Stimulated activated naive CD8-positive, alpha-beta T cell treated with anti-CD3 and anti-CD28 coated beads, Interleukin-15, amount 100 ng/mL, for 72 hours (primary cell): ENCODE results near the gene SLC5A3.

Experiments
- ATAC-seq: fragments of 150-1000 bp; cut with Tn5 transposase; 2 replicates; pipeline ENCODE4 v1.10.0; 2021; ENCODE audit warnings: mild to moderate bottlenecking, moderate library complexity
- DNase-seq, 2 donors: peaks; one replicate each; pipeline ENCODE4 v3.0.0; 2021 to 2022
- H3K27ac Mint-ChIP-seq, 2 donors: one replicate each; pipeline ENCODE4 v1.8.0; 2022; ENCODE audit warnings: mild to moderate bottlenecking in 2 of 2, mixed read lengths in 2 of 2, moderate library complexity in 2 of 2
- H3K27me3 Mint-ChIP-seq: one replicate; pipeline ENCODE4 v1.8.0; 2022; ENCODE audit warnings: mixed read lengths
- H3K4me1 Mint-ChIP-seq: one replicate; pipeline ENCODE4 v1.8.0; 2022; ENCODE audit warnings: mild to moderate bottlenecking, mixed read lengths
- H3K4me3 Mint-ChIP-seq, 2 donors: one replicate each; pipeline ENCODE4 v1.8.0; 2022; ENCODE audit warnings: mild to moderate bottlenecking in 2 of 2, mixed read lengths in 2 of 2, moderate library complexity in 1 of 2
- H3K9me3 Mint-ChIP-seq, 2 donors: one replicate each; pipeline ENCODE4 v1.8.0; 2022; ENCODE audit warnings: mixed read lengths in 2 of 2

The SLC5A3 gene

DNA sequence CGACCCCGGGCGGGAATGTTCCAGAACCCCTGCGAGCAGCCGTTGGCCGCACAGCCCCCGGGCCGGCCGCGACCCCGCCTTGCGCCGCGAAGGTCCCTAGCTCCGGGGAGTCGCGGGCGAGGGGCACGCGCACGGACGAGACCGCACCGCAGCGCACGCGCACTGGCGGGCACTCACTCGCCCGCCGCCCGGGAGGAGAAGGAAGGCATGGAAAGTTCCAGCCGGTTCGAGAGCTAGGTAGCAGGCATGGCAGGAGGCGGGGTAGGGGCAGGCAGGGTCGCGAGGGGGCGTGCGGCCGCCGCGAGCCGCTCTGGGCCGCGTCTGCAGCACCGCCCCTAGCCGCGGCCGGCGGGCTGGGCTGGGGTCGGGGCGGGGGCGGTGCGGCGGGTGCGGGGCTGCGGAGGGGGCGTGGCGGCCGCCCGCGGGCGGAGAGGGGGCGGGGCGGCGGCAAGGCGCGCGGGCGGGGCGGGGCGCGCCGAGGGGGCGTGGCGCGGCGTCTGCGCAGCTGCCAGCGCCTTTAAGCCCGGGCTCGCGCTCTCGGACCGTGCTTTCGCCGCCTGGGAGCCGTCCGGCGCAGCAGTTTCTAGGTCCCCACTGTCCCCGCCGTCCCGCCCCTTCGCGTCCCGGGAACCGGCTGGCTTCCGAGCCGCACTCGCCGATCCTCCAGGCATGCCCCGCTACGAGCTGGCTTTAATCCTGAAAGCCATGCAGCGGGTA is at the start of gene SLC5A3, which contains the start of gene MRPS6:
Gene SLC5A3, plus strand, starts transcription at position 547 of the 717 bp plus-strand sequence. CDS start 21,621 bp downstream, outside the sequence.
Gene MRPS6, plus strand, starts transcription at position 547 of the 717 bp plus-strand sequence. Its CDS starts 123 bp downstream, at position 670.
- H3K9me3 Mint-ChIP-seq: no peaks in the 10 kb centered on the region
- H3K27ac Mint-ChIP-seq: peak within 1 kb of the TSS; percentile 94 to 95
- no peaks in the 10 kb centered on the region for H3K27me3 Mint-ChIP-seq
- peak; percentile 82 for ATAC-seq
- DNase-seq: peak; percentile 73 to 75
- peak within 1 kb of the TSS; percentile 92 for H3K4me3 Mint-ChIP-seq
- peaks cover 51% of the 10 kb centered on the region for H3K4me1 Mint-ChIP-seq

GRCh38 chr21:34023691-34024373 is 49.5 kb upstream of the SLC5A3 start:
- H3K27me3 Mint-ChIP-seq: no peaks in the 10 kb centered on the region
- H3K9me3 Mint-ChIP-seq: no peaks in the 10 kb centered on the region
- H3K4me1 Mint-ChIP-seq: peaks cover 16% of the 10 kb centered on the region
- no peak overlapping the region for H3K27ac Mint-ChIP-seq
- no peak overlapping the region for H3K4me3 Mint-ChIP-seq
- DNase-seq: no peak
- ATAC-seq: peak; percentile 56

- H3K27me3 Mint-ChIP-seq: no peaks in the 10 kb centered on the region
These were observed 49.0 kb upstream of the SLC5A3 start for GRCh38 chr21:34024374-34024693.

DNA sequence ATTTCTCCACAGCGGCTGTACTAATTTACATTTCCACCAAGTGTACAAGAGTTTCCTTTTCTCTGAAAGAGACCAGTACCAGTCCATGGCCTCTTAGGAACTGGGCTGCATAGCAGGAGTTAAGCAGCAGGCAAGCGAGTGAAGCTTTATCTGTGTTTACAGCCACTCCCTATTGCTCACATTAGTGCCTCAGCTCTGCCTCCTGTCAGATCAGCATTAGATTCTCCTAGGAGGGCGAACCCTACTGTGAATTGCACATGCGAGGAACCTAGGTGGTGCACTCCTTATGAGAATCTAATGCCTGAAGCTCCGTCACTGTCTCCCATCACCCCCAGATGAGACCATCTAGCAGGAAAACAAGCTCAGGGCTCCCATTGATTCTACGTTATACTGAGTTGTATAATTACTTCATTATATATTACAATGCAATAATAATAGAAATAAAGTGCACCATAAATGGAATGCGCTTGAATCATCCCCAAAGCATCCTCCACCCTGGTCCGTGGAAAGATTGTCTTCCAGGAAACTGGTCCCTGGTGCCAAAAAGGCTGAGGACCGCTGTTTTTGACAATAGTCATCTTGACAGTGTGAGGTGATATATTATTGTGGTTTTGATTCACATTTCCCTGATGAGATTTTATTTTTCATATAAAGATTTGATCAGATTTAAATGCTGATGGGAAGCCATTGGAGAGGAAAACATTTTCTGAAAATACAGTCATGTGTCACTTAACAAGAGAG is 45.5 kb upstream of the SLC5A3 start:
- Mint-ChIP-seq H3K27me3 (no peaks in the 10 kb centered on the region), H3K9me3 (peaks cover 0 to 4% of the 10 kb centered on the region in 2 donors), H3K4me3 (no peak overlapping the region)

More at GRCh38 chr21:34024374-34024693, 49.0 kb upstream of the SLC5A3 start:
- DNase-seq (no peak), ATAC-seq (no peak)
- no peak overlapping the region for H3K27ac Mint-ChIP-seq
- no peaks in the 10 kb centered on the region for H3K9me3 Mint-ChIP-seq
- no peak overlapping the region for H3K4me3 Mint-ChIP-seq
- H3K4me1 Mint-ChIP-seq: peaks cover 12% of the 10 kb centered on the region

DNA sequence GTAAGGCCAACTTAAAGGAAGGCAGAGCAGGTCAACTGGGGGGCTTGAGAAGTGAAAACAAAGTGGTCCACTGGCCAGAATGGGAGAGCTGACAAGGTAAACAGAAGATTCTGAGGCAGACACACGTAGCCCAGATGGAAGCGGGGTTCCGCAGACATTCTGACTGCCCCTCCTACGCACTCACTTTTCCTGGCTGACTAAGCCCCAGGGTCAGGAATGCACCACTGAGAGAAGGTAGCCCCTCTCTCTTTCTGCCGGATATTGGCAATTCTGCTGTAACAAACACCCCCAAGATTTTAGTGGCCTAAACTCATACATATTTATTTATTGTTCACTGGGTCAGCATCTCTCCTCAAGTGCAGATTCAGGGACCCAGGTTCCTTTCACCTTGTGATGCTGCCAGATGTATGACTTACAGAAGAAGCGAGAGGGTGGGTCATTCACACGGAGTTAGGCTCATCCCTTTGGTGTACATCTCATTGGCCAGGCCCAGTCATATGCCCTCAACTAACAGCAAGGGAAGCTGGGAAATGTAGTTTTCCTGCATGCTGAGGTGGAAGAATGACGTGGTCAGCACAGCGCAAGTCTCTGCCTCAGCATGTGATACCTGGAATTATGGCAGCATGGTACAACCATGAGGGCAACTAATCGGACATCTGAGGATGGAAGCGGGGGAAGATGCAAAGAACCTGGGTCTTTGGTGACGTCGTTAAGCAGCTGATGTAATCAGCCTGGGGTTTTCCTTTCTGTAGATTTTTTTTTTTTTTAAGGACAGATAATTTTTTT is 43.4 kb upstream of the SLC5A3 start:
- peaks cover 0 to 4% of the 10 kb centered on the region in 2 donors for H3K9me3 Mint-ChIP-seq
- peaks cover 35% of the 10 kb centered on the region for H3K4me1 Mint-ChIP-seq
- no peaks in the 10 kb centered on the region for H3K27me3 Mint-ChIP-seq
- peak; percentile 99 for ATAC-seq
- peak; percentile 62 to 75 for DNase-seq
- H3K4me3 Mint-ChIP-seq: peak overlapping the region; percentile 27 to 73
- peak overlapping the region; percentile 98 to 99 for H3K27ac Mint-ChIP-seq

More for the DNA sequence above, 45.5 kb upstream of the SLC5A3 start:
- DNase-seq (no peak), ATAC-seq (no peak)
- peaks cover 32% of the 10 kb centered on the region for H3K4me1 Mint-ChIP-seq
- no peak overlapping the region for H3K27ac Mint-ChIP-seq

- DNase-seq: no peak
- Mint-ChIP-seq H3K9me3 (peaks cover 7 to 9% of the 10 kb centered on the region in 2 donors), H3K27ac (peak overlapping the region; percentile 22 to 45), H3K4me3 (no peak overlapping the region), H3K4me1 (peaks cover 35% of the 10 kb centered on the region), H3K27me3 (no peaks in the 10 kb centered on the region)
- ATAC-seq: peak; percentile 28
These were observed 41.5 kb upstream of the SLC5A3 start for GRCh38 chr21:34031835-34032370.

- no peak for DNase-seq
- no peak for ATAC-seq
- H3K27ac Mint-ChIP-seq: no peak overlapping the region
- peaks cover 35% of the 10 kb centered on the region for H3K4me1 Mint-ChIP-seq
- no peaks in the 10 kb centered on the region for H3K27me3 Mint-ChIP-seq
- no peak overlapping the region for H3K4me3 Mint-ChIP-seq
- H3K9me3 Mint-ChIP-seq: peaks cover 7 to 9% of the 10 kb centered on the region in 2 donors
These were observed 38.9 kb upstream of the SLC5A3 start for GRCh38 chr21:34034369-34035014.

DNA sequence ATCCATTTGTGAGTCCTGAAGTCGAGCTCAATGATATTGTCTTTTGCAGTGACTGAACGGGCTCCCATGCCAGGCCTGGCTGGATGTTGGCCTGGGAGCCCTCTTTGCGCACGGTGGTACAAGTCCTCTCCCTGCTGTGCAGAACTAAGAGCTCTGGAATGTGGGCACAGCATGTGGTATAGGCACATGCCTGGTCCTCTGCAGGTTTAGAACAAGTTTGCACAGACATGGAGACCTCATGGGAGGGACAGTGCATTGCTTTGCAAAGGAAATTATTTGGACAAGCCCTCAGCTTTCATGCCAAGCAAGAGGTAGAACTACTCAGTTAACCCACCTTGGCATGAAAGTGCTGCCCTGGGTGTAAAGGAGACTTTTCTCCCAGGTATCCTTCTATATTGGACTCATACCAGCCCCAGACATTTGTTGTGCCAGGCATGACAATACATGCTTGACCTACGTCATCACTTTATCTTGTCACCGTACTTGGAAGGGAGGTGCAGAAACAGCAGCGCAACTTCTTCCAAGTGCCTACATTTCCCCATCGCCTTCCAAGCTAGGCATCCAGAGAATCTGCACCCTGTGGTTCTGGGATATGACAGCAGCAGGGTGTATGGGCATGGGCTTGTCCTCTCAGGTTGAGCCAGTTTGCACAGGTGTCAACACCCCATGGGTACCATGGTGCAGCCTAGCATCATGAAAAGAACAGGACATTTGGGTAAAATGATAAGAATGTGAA is 37.6 kb upstream of the SLC5A3 start:
- H3K27ac Mint-ChIP-seq: no peak overlapping the region
- no peak for ATAC-seq
- H3K9me3 Mint-ChIP-seq: peaks cover 7 to 9% of the 10 kb centered on the region in 2 donors
- H3K27me3 Mint-ChIP-seq: no peaks in the 10 kb centered on the region
- DNase-seq: no peak
- H3K4me1 Mint-ChIP-seq: peaks cover 24% of the 10 kb centered on the region
- H3K4me3 Mint-ChIP-seq: no peak overlapping the region

DNA sequence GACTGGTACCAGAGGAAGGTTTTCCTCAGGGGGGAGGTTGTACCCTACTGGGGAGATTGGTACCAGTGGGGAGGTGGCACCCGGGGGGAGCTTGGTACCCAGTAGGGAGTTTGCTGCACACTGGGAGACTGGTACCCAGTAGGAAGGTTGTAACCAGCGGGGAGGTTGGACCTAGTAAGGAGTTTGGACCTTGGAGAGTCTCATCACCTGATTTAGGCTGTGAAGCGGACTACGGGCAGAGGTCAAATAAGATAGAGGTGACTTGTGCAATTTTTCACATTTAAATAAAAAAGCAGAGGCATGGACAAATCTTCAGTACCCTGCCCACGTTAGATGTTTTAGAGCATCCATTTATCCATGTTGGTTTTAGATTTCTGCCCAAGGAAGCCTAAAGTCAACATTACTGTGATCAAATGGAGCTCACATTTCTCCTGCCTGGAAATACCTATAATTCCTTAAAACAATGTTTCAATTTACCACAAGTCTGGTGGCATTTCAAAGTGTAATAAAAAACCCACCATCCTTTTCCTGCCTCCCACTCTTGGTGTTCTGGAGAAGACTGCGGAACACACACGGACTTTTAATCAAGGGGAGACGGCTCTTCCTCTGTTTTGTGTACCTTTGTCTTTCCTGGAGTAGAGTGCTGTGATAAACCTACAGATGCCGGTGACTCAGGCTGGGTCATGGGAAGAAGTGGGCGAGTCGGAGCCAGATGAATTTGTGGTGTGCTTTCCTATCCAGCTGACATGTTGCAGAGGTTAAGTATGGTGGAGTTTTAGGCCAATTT is 36.2 kb upstream of the SLC5A3 start:
- Mint-ChIP-seq H3K4me3 (no peak overlapping the region), H3K4me1 (peaks cover 10% of the 10 kb centered on the region), H3K27ac (no peak overlapping the region), H3K9me3 (peaks cover 5 to 7% of the 10 kb centered on the region in 2 donors), H3K27me3 (no peaks in the 10 kb centered on the region)
- DNase-seq (no peak), ATAC-seq (no peak)

DNA sequence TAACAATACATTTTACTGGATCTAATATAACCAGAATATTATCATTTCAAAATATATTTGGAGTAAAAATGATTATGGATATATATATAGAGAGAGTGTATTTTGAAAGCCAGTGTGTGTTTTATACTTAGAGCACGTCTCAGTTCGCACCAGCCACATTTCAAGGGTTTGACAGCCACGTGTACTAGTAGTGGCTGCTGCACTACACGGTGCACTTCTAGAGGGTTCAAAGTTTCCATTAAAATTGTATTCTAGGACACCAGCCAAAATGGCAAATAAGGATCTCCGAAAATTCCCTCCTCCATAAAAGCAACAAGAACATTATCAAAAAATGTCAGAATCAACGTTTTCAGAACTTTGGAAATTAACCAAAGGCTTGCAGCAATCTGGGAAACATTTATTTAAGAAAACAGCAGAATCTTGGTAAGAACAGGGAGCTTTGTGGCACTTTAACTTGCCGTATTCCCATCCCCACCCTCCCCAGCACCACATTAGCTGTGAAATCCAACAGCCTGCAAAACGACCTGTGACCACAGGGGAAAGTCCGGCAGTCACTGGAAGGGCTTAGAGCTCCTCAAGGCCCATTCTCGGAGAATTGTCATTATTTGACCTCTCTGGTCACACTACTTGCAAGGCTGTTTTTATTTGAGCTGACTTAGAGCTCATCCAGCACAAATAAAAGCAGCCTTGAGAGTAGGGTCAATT is 33.5 kb upstream of the SLC5A3 start:
- Mint-ChIP-seq H3K4me3 (no peak overlapping the region), H3K27ac (peak overlapping the region in 1 of 2 donors; percentile 28), H3K4me1 (no peaks in the 10 kb centered on the region), H3K27me3 (no peaks in the 10 kb centered on the region), H3K9me3 (peaks cover 5 to 7% of the 10 kb centered on the region in 2 donors)
- DNase-seq: no peak
- no peak for ATAC-seq

DNA sequence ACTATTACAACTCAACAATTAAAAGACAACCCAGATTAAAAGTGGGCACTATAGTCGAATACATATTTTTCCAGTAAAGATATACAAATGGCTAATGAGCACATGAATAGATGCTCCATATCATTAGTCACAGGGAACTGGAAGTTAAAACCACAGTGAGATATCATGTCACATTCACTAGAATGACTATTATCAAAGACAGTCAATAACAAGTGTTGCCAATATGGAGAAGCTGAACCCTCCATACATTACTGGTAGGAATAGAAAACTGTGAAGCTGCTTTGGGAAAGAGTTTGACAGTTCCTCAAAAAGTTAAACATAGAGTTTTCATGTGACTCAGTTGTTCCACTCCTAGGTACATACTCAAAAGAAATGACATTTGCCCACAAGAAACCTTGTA is 30.6 kb upstream of the SLC5A3 start:
- Mint-ChIP-seq H3K4me1 (no peaks in the 10 kb centered on the region), H3K27me3 (no peaks in the 10 kb centered on the region), H3K27ac (no peak overlapping the region), H3K4me3 (no peak overlapping the region), H3K9me3 (no peaks in the 10 kb centered on the region)
- DNase-seq: no peak
- ATAC-seq: no peak

DNA sequence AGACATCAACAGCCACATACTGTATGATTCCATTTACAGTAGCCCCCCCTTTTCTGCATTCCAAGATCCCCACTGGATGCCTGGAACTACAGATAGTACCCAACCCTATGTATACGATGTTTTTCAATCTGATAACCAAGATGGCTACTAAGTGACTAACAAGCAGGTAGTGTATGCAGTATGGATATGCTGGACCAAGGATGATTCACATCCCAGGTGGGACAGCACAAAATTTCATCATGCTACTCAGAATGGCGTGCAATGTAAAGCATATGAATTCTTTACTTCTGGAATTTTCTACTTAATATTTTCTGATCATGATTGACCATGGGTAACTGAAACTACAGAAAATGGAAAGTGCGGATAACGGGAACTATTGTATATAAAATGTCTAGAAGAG is 30.0 kb upstream of the SLC5A3 start:
- H3K4me3 Mint-ChIP-seq: no peak overlapping the region
- no peaks in the 10 kb centered on the region for H3K9me3 Mint-ChIP-seq
- H3K27me3 Mint-ChIP-seq: no peaks in the 10 kb centered on the region
- DNase-seq: no peak
- no peaks in the 10 kb centered on the region for H3K4me1 Mint-ChIP-seq
- ATAC-seq: no peak
- no peak overlapping the region for H3K27ac Mint-ChIP-seq

DNA sequence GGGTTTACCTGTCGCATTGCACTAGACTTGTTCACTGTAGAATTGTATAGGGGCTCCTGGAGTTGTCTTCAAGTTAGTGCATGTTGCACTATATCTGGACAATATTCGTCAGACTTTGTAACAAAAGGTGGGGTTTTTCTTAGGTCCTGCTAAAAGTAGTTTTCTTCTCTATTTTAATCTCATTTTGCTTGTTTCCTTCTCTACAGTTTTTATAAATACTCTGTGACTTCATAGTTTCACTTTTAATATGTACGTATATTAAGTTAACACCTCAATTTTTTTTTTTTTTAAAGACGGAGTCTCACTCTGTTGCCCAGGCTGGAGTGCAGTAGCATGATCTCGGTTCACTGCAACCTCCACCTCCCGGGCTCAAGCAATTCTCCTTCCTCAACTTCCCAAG is 26.5 kb upstream of the SLC5A3 start:
- ATAC-seq (no peak), DNase-seq (no peak)
- H3K27me3 Mint-ChIP-seq: no peaks in the 10 kb centered on the region
- no peak overlapping the region for H3K4me3 Mint-ChIP-seq
- H3K9me3 Mint-ChIP-seq: no peaks in the 10 kb centered on the region
- H3K4me1 Mint-ChIP-seq: no peaks in the 10 kb centered on the region
- H3K27ac Mint-ChIP-seq: no peak overlapping the region
